ENCODE data around the gene RPS19BP1.

DNA sequence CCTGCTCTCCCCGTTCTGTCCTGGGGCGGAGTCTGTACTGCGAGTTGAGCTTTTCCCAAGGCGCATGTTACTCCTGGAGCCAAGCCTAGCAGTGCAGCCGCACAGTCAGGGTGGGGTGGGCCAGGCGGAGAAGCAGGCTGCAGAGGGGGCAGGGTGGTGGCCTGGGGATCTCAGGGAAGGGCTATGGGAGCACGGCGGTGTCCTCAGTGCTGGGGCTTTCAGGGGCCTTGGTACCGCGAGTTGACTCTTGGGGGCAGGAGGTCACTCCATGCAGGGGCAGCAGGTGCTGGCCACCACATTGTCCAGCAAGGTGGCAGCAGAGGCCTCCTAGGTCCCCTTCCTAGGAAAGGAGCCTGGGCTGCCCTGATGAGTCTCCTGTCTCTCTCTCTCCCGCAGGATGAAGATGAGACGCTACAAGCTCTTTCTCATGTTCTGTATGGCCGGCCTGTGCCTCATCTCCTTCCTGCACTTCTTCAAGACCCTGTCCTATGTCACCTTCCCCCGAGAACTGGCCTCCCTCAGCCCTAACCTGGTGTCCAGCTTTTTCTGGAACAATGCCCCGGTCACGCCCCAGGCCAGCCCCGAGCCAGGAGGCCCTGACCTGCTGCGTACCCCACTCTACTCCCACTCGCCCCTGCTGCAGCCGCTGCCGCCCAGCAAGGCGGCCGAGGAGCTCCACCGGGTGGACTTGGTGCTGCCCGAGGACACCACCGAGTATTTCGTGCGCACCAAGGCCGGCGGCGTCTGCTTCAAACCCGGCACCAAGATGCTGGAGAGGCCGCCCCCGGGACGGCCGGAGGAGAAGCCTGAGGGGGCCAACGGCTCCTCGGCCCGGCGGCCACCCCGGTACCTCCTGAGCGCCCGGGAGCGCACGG lies 45.4 kb downstream of the RPS19BP1 start:
- TF ChIP-seq EZH2 (IDR thresholded peaks at IDR 0.05; ENCODE audit: borderline replicate concordance, low read depth, low read length, severe bottlenecking) = no peak
- TF ChIP-seq, protein P1, sequence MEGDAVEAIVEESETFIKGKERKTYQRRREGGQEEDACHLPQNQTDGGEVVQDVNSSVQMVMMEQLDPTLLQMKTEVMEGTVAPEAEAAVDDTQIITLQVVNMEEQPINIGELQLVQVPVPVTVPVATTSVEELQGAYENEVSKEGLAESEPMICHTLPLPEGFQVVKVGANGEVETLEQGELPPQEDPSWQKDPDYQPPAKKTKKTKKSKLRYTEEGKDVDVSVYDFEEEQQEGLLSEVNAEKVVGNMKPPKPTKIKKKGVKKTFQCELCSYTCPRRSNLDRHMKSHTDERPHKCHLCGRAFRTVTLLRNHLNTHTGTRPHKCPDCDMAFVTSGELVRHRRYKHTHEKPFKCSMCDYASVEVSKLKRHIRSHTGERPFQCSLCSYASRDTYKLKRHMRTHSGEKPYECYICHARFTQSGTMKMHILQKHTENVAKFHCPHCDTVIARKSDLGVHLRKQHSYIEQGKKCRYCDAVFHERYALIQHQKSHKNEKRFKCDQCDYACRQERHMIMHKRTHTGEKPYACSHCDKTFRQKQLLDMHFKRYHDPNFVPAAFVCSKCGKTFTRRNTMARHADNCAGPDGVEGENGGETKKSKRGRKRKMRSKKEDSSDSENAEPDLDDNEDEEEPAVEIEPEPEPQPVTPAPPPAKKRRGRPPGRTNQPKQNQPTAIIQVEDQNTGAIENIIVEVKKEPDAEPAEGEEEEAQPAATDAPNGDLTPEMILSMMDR (IDR thresholded peaks at IDR 0.05; ENCODE audit: borderline replicate concordance, extremely low read depth, low read length, poor library complexity, severe bottlenecking) = no peak

Measured in DND-41 (cell line).